Epithelial cell of esophagus (primary cell): Measurements from ENCODE around the gene MINDY1.

Source experiments
- DNase-seq: peaks from one replicate; pipeline ENCODE4 v3.0.0; 2010; ENCODE audit warnings: low read depth
- H3K4me3 ChIP-seq: 2 replicates; pipeline ENCODE4 v1.5.1; 2011; ENCODE audit warnings: mild to moderate bottlenecking, low read length, control low read depth
- TF ChIP-seq, protein P1 (sequence below): IDR thresholded peaks from 2 replicates; pipeline ENCODE4 v1.5.1; 2011; ENCODE audit warnings: low read depth, mild to moderate bottlenecking, low read length, control low read depth, inconsistent platforms; ENCODE audit not compliant: insufficient read depth; ENCODE audit errors: missing control alignments

The MINDY1 gene

DNA sequence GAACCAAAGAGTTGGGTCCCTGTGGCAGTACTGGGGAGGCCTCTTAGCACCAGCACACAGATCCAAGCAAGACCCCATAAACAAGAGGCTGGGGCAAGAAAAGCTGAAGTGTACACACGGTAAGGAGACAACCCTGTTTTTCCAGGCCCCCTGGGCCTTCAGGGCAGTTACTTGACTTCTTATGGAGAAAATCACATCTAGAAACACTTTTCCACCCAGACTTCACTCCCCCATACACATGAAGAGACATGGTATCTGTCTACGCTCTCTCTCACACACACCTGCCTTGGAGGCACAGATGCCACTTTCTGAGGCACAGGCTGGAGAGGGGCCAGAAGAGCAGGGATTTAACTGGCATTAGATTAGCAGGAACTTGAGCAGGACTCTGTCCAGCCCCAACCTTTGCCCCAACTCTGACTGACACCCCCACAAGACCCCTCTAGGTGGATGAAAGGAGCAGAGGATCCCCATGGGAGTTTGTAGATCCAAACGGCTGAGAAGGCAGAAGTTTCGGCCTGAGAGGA is 34.2 kb downstream of the MINDY1 start:
- no peak for DNase-seq
- H3K4me3 ChIP-seq = peak overlapping the region; percentile 72
- TF ChIP-seq, protein P1, sequence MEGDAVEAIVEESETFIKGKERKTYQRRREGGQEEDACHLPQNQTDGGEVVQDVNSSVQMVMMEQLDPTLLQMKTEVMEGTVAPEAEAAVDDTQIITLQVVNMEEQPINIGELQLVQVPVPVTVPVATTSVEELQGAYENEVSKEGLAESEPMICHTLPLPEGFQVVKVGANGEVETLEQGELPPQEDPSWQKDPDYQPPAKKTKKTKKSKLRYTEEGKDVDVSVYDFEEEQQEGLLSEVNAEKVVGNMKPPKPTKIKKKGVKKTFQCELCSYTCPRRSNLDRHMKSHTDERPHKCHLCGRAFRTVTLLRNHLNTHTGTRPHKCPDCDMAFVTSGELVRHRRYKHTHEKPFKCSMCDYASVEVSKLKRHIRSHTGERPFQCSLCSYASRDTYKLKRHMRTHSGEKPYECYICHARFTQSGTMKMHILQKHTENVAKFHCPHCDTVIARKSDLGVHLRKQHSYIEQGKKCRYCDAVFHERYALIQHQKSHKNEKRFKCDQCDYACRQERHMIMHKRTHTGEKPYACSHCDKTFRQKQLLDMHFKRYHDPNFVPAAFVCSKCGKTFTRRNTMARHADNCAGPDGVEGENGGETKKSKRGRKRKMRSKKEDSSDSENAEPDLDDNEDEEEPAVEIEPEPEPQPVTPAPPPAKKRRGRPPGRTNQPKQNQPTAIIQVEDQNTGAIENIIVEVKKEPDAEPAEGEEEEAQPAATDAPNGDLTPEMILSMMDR = no peak

DNA sequence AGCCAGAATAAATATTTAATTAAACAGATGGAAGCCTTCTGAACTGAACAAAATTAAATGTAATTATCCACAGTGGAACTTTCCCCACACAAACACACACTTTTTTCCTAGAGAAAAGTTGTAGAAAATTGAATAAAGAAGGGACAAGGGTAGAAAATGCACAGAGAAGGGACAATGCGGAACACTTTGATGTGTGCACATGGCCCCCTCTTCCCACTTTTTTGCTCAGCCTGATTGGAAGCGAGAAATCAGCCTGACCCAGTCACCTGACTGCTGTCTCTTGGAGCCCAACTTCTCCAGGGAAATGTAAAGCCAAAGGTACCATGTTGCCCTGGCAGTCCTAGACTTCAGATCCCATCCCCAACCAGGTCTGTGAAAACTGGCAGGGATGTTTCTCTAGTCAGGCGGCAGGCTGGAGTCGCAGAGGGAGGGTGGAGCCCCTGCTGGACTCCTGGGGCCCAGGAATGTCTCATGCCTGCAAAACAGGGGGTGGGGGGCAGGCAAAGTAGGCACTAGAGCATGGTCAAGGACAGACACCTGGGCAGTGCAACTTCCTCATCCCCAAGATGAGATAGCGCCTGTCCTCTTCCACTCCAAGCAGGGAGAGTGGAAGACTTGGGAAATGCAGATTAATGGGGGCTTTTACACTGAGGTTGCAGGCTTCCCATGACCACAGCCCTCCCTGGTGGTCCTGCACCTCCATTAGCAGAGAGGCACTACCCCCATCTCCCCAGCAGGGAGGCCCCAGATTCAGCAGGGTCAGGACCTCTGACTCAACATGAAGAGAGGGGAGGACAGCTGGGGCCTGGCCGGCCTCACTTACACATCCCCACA is 34.9 kb downstream of the MINDY1 start:
- no peak for DNase-seq
- H3K4me3 ChIP-seq = no peak overlapping the region
- TF ChIP-seq, protein P1 = no peak

DNA sequence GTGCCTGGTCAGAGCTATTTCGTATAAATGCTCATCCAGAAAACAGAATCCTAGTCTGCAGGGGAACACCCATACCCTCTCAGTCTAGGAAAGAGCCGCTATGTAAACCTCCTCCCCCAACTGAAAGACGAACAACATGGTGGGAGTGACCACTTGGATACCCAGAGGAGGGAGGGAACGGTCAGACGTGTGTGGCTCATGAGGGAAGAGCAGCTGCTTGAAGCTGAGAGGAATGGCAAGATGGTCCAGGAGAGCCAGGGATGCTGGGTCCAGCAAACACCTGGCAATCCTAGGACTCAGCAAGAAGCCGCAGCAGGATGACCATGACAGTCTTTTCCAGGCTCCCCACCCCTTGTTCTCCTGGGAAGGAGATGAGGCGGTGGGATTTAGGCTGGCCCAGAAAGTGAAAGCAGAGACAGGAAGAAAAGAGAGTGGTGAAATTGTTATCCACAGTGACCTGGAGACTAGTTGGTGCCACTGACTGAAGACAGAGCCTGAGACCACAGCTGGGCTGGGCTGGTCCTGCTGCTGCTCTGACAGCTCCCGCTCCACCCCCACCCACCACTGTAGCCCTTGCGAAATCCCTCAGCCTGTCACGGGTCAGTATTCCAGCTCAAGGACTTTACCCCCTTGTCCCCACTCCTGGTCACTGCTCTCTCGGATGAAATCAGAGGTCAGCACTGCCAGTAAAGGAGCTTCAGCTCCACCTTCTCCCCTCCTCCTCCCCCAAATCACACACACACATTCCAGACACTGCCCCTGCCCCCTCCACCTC is 35.7 kb downstream of the MINDY1 start:
- TF ChIP-seq, protein P1 = no peak
- peak; percentile 30 for DNase-seq
- H3K4me3 ChIP-seq = no peak overlapping the region

DNA sequence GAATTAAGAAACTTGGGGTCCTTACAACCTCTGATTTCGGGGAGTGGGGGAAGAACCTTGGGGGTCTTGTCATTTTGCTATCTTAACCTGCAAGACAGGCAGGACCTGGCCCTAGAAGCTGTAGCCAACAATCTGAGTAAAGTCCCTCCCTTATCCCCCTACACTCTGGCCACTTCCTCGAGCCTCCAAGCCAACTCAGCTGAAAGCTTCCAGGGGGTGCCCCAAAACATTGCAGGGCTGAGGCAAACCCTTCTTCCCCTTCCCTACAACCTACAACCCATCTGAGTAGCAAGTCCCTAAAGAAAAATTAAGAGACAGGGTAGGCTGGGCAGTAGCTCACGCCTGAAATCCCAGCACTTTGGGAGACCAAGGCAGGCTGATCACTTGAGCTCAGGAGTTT is 37.1 kb downstream of the MINDY1 start:
- TF ChIP-seq, protein P1 = no peak
- H3K4me3 ChIP-seq = no peak overlapping the region
- no peak for DNase-seq

DNA sequence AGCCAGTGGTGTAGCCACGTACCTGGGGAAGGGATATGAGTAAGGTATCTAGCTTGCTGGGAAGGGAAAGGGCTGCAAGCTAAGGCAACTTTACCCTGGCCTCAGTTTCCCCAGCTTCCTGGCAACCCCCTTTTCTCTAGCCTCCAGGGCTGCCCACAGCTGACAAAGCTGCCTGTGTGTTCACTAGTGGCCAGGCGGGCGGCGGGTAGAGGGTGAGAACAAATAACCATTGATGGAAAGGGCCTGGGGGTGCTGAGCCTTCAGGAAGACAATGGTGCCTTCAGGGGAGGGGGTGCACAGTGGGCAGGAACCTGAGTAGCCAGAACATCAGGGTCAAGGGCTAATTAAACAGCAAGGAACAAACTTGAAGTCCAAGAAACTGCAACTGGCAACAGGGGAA is 38.2 kb downstream of the MINDY1 start:
- no peak for DNase-seq
- TF ChIP-seq, protein P1 = no peak
- no peak overlapping the region for H3K4me3 ChIP-seq

DNA sequence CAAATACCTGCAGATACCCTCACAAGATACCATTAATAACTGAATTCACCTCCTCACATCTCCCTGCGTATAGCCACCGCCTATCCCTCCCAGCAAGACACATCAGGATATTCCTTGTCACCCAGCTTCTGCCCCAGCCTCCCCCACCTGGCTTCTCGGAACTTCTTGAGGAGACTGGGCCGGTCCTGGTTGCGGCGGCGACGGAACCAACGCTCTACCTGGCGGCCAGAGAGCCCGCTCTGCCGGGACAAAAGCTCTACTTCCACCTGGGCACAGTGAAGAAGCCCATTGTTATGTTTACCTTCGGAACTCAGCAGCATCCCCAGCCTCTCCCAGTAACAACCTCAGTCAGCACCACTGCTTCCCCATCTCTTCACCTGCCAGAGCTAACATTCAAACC is 38.8 kb downstream of the MINDY1 start:
- no peak for DNase-seq
- TF ChIP-seq, protein P1 = no peak
- no peak overlapping the region for H3K4me3 ChIP-seq
